GM18907 (cell line): Measurements from ENCODE around the gene OR4K14.
"Not testable (repeated sequence)": the region's sequence is repeated elsewhere in the genome, so short reads cannot be mapped to it uniquely, and the experiment has no call there.

Source experiments
- ATAC-seq: cut with Tn5 transposase; IDR thresholded peaks from one replicate; pipeline ENCODE4 v1.9.1; 2021; ENCODE audit warnings: mild to moderate bottlenecking, moderate library complexity; ENCODE audit not compliant: unreplicated experiment

OR4K14 gene

GRCh38 chr14:20019257-20019865 is at the start of gene OR4K14:
OR4K14 (minus strand) TSS chr14:20019307; CDS start chr14:20015193, 4,114 bp downstream.
- ATAC-seq = no peak

- ATAC-seq = no peak
Measured at GRCh38 chr14:20059745-20060144, 40.6 kb upstream of the OR4K14 start, which contains the start of gene OR4L1. OR4L1 (plus strand) TSS chr14:20060045; CDS start chr14:20060045, 0 bp downstream.

- no peak for ATAC-seq
Measured at GRCh38 chr14:20048202-20048601, 29.1 kb upstream of the OR4K14 start.

GRCh38 chr14:20044243-20044642 is 25.1 kb upstream of the OR4K14 start:
- ATAC-seq = no peak

- no peak for ATAC-seq
Measured at GRCh38 chr14:20035938-20036337, 16.8 kb upstream of the OR4K14 start, which contains the start of gene OR4K13. OR4K13 (minus strand) TSS chr14:20036038; CDS start chr14:20034758, 1,280 bp downstream.

GRCh38 chr14:20035449-20035848 is 16.3 kb upstream of the OR4K14 start:
- peak; percentile 57 for ATAC-seq

- ATAC-seq = no peak
Measured at GRCh38 chr14:20031058-20031457, 12.0 kb upstream of the OR4K14 start.

- no peak for ATAC-seq
Measured at GRCh38 chr14:20008156-20008555, 11.0 kb downstream of the OR4K14 start.

GRCh38 chr14:20002319-20002718 is 16.8 kb downstream of the OR4K14 start:
- no peak for ATAC-seq

GRCh38 chr14:20001863-20002262 is 17.2 kb downstream of the OR4K14 start, which contains the start of gene OR4Q2:
OR4Q2 (plus strand) TSS chr14:20002163.
- ATAC-seq = no peak

GRCh38 chr14:19993438-19993837 is 25.7 kb downstream of the OR4K14 start:
- no peak for ATAC-seq

GRCh38 chr14:19975291-19975690 is 43.8 kb downstream of the OR4K14 start, which contains the start of gene OR4K15:
OR4K15 (plus strand) TSS chr14:19975591; CDS start chr14:19975591, 0 bp downstream.
- no peak for ATAC-seq

GRCh38 chr14:19974844-19975243 is 44.3 kb downstream of the OR4K14 start:
- ATAC-seq = no peak

- ATAC-seq = not testable (repeated sequence)
Measured at GRCh38 chr14:19969735-19970134, 49.4 kb downstream of the OR4K14 start.
